Measurements from ENCODE around the gene PRKAR2A. TPM values are rescaled to one million over a fixed set of nuclear protein-coding genes. Genes with fewer than 3 reads are reported as not detected.
A peak's percentile ranks its signal among the peaks of the same experiment; 100 is the strongest.
"Not testable (repeated sequence)": the region's sequence is repeated elsewhere in the genome, so short reads cannot be mapped to it uniquely, and the experiment has no call there.

The PRKAR2A gene
- polyA plus RNA-seq, 3 donors from 2014 or later: 16.0 to 21.4 (median 17.9) TPM

- H3K4me3 Mint-ChIP-seq; H3K36me3 Mint-ChIP-seq; H3K4me1 Mint-ChIP-seq; H3K27me3 Mint-ChIP-seq (ENCODE audit: low read depth in 3 of 3); H3K27ac Mint-ChIP-seq; H3K9me3 Mint-ChIP-seq; DNase-seq: not testable (repeated sequence)
These were observed 122.4 kb downstream of the PRKAR2A start for GRCh38 chr3:48725185-48725855.

GRCh38 chr3:48723725-48724124, 123.9 kb downstream of the PRKAR2A start:
- no peak overlapping the region for H3K27ac Mint-ChIP-seq
- H3K9me3 Mint-ChIP-seq: peaks cover 0 to 3% (median 0%) of the 10 kb centered on the region in 6 donors
- no peaks in the 10 kb centered on the region for H3K4me1 Mint-ChIP-seq
- no peak for DNase-seq
- H3K36me3 Mint-ChIP-seq: peaks cover 0 to 4% (median 0%) of the 10 kb centered on the region in 3 donors
- H3K27me3 Mint-ChIP-seq (ENCODE audit: low read depth in 3 of 3): peaks cover 0 to 2% (median 2%) of the 10 kb centered on the region in 3 donors
- no peak overlapping the region for H3K4me3 Mint-ChIP-seq

- H3K36me3 Mint-ChIP-seq; H3K4me3 Mint-ChIP-seq; H3K27me3 Mint-ChIP-seq (ENCODE audit: low read depth in 3 of 3); DNase-seq; H3K9me3 Mint-ChIP-seq; H3K4me1 Mint-ChIP-seq; H3K27ac Mint-ChIP-seq: not testable (repeated sequence)
These were observed 124.4 kb downstream of the PRKAR2A start for GRCh38 chr3:48723293-48723692.

GRCh38 chr3:48716982-48717746, 130.5 kb downstream of the PRKAR2A start, which contains the start of gene IP6K2:
Gene IP6K2 (minus strand): TSS chr3:48717221. CDS start chr3:48695291, 21,930 bp downstream.
- peaks cover 0 to 5% (median 4%) of the 10 kb centered on the region in 3 donors for H3K27me3 Mint-ChIP-seq (ENCODE audit: low read depth in 3 of 3)
- H3K4me1 Mint-ChIP-seq: peaks cover 48 to 49% of the 10 kb centered on the region in 2 donors
- no peaks in the 10 kb centered on the region for H3K9me3 Mint-ChIP-seq
- H3K27ac Mint-ChIP-seq: peak within 1 kb of the TSS; percentile 93 to 98 (median 96)
- peak within 1 kb of the TSS; percentile 96 to 100 (median 97) for H3K4me3 Mint-ChIP-seq
- DNase-seq: peak; percentile 98
- peaks cover 0 to 6% (median 0%) of the 10 kb centered on the region in 3 donors for H3K36me3 Mint-ChIP-seq

GRCh38 chr3:48716508-48716981, 131.1 kb downstream of the PRKAR2A start:
- peak in 1 of 3 donors; percentile 9 for DNase-seq
- Mint-ChIP-seq H3K36me3 (peaks cover 0 to 6% (median 4%) of the 10 kb centered on the region in 3 donors), H3K4me3 (peak overlapping the region; percentile 96 to 100 (median 97)), H3K4me1 (peaks cover 52 to 53% of the 10 kb centered on the region in 2 donors), H3K9me3 (no peaks in the 10 kb centered on the region), H3K27ac (peak overlapping the region; percentile 93 to 98 (median 96)), H3K27me3 (ENCODE audit: low read depth in 3 of 3) (peaks cover 0 to 5% (median 4%) of the 10 kb centered on the region in 3 donors)

GRCh38 chr3:48715174-48715800, 132.4 kb downstream of the PRKAR2A start:
- Mint-ChIP-seq H3K9me3 (no peaks in the 10 kb centered on the region), H3K4me1 (peaks cover 58 to 62% of the 10 kb centered on the region in 2 donors)
- DNase-seq: no peak

GRCh38 chr3:48711727-48712126, 135.9 kb downstream of the PRKAR2A start:
- DNase-seq: no peak
- Mint-ChIP-seq H3K27me3 (ENCODE audit: low read depth in 3 of 3) (peaks cover 0 to 3% (median 2%) of the 10 kb centered on the region in 3 donors), H3K9me3 (no peaks in the 10 kb centered on the region), H3K36me3 (peaks cover 0 to 11% (median 4%) of the 10 kb centered on the region in 3 donors), H3K27ac (peak overlapping the region in 5 of 6 donors; percentile 6 to 84 (median 63)), H3K4me3 (peak overlapping the region in 2 of 5 donors; percentile 33 to 53), H3K4me1 (peaks cover 70 to 78% of the 10 kb centered on the region in 2 donors)

More at GRCh38 chr3:48715174-48715800, 132.4 kb downstream of the PRKAR2A start:
- peak overlapping the region in 5 of 6 donors; percentile 93 to 98 (median 97) for H3K27ac Mint-ChIP-seq
- H3K36me3 Mint-ChIP-seq: peaks cover 0 to 6% (median 4%) of the 10 kb centered on the region in 3 donors
- peak overlapping the region; percentile 96 to 100 (median 97) for H3K4me3 Mint-ChIP-seq
- peaks cover 0 to 5% (median 3%) of the 10 kb centered on the region in 3 donors for H3K27me3 Mint-ChIP-seq (ENCODE audit: low read depth in 3 of 3)

- H3K4me3 Mint-ChIP-seq: peak overlapping the region in 1 of 5 donors; percentile 40
- no peaks in the 10 kb centered on the region for H3K9me3 Mint-ChIP-seq
- H3K27ac Mint-ChIP-seq: peak overlapping the region in 5 of 6 donors; percentile 10 to 83 (median 60)
- peaks cover 0 to 11% (median 4%) of the 10 kb centered on the region in 3 donors for H3K36me3 Mint-ChIP-seq
- no peak for DNase-seq
- peaks cover 60 to 64% of the 10 kb centered on the region in 2 donors for H3K4me1 Mint-ChIP-seq
- H3K27me3 Mint-ChIP-seq (ENCODE audit: low read depth in 3 of 3): peaks cover 0 to 4% (median 2%) of the 10 kb centered on the region in 3 donors
These were observed 138.6 kb downstream of the PRKAR2A start for GRCh38 chr3:48709051-48709461.

GRCh38 chr3:48708481-48708889, 139.2 kb downstream of the PRKAR2A start:
- peaks cover 0 to 4% (median 2%) of the 10 kb centered on the region in 3 donors for H3K27me3 Mint-ChIP-seq (ENCODE audit: low read depth in 3 of 3)
- no peaks in the 10 kb centered on the region for H3K9me3 Mint-ChIP-seq
- DNase-seq: no peak
- peak overlapping the region in 2 of 5 donors; percentile 10 to 40 for H3K4me3 Mint-ChIP-seq
- peaks cover 0 to 11% (median 4%) of the 10 kb centered on the region in 3 donors for H3K36me3 Mint-ChIP-seq
- peaks cover 62 to 67% of the 10 kb centered on the region in 2 donors for H3K4me1 Mint-ChIP-seq
- H3K27ac Mint-ChIP-seq: peak overlapping the region; percentile 10 to 83 (median 66)

- Mint-ChIP-seq H3K9me3 (no peaks in the 10 kb centered on the region), H3K27me3 (ENCODE audit: low read depth in 3 of 3) (peaks cover 0 to 4% (median 2%) of the 10 kb centered on the region in 3 donors), H3K36me3 (peaks cover 0 to 11% (median 9%) of the 10 kb centered on the region in 3 donors), H3K4me3 (peak overlapping the region; percentile 2 to 68 (median 41)), H3K4me1 (peaks cover 63 to 71% of the 10 kb centered on the region in 2 donors), H3K27ac (peak overlapping the region; percentile 75 to 85 (median 80))
- peak; percentile 38 to 52 (median 40) for DNase-seq
These were observed 140.5 kb downstream of the PRKAR2A start for GRCh38 chr3:48707157-48707556.

GRCh38 chr3:48702320-48702920, 145.3 kb downstream of the PRKAR2A start:
- peak overlapping the region in 4 of 6 donors; percentile 29 to 57 (median 42) for H3K27ac Mint-ChIP-seq
- no peaks in the 10 kb centered on the region for H3K9me3 Mint-ChIP-seq
- H3K4me3 Mint-ChIP-seq: no peak overlapping the region
- no peak for DNase-seq
- H3K4me1 Mint-ChIP-seq: peaks cover 51 to 59% of the 10 kb centered on the region in 2 donors
- H3K36me3 Mint-ChIP-seq: peaks cover 0 to 6% (median 5%) of the 10 kb centered on the region in 3 donors
- peaks cover 0 to 4% (median 2%) of the 10 kb centered on the region in 3 donors for H3K27me3 Mint-ChIP-seq (ENCODE audit: low read depth in 3 of 3)

GRCh38 chr3:48700731-48701405, 146.8 kb downstream of the PRKAR2A start:
- peaks cover 0 to 6% (median 5%) of the 10 kb centered on the region in 3 donors for H3K36me3 Mint-ChIP-seq
- no peaks in the 10 kb centered on the region for H3K27me3 Mint-ChIP-seq (ENCODE audit: low read depth in 3 of 3)
- DNase-seq: no peak
- H3K4me3 Mint-ChIP-seq: no peak overlapping the region
- H3K27ac Mint-ChIP-seq: no peak overlapping the region
- H3K9me3 Mint-ChIP-seq: no peaks in the 10 kb centered on the region
- H3K4me1 Mint-ChIP-seq: peaks cover 45 to 53% of the 10 kb centered on the region in 2 donors

Measured in immature natural killer cell (primary cell).